ENCODE results near the gene TAC4. TPM values are rescaled to one million over a fixed set of nuclear protein-coding genes. Genes with fewer than 3 reads are reported as not detected.

The TAC4 gene
- total and polyA plus RNA-seq, 2 donors (not counting 1 experiment from before 2014, with no cell fraction given): not detected

- Histone ChIP-seq H3K27ac (ENCODE audit: insufficient read depth, low read length) (no peak overlapping the region), H3K27me3 (ENCODE audit: control insufficient read depth, insufficient read depth, low read length) (no peaks in the 10 kb centered on the region), H3K4me1 (ENCODE audit: control insufficient read depth, extremely low read depth, insufficient read depth, low read length) (no peaks in the 10 kb centered on the region), H3K9ac (ENCODE audit: insufficient read depth, low read length) (no peak overlapping the region), H3K4me3 (replicated peaks in 1 of 4; ENCODE audit: control extremely low read depth in 1 of 4, insufficient read depth in 1 of 4, low read depth in 3 of 4, low read length in 4 of 4) (no peak overlapping the region), H3K4me2 (ENCODE audit: extremely low read depth, insufficient read depth, low read length) (no peak overlapping the region), H4K20me1 (ENCODE audit: control insufficient read depth, extremely low read depth, insufficient read depth, low read length) (no peaks in the 10 kb centered on the region), H2AFZ (ENCODE audit: low read length) (no peak overlapping the region), H3K79me2 (ENCODE audit: control insufficient read depth, insufficient read depth, low read length) (peaks cover 33% of the 10 kb centered on the region), H3K36me3 (ENCODE audit: control insufficient read depth, insufficient read depth, low read length) (peaks cover 7% of the 10 kb centered on the region), H3K9me3 (ENCODE audit: control insufficient read depth, insufficient read depth, low read depth, low read length) (no peaks in the 10 kb centered on the region)
- no peak for TF ChIP-seq EZH2 (IDR thresholded peaks at IDR 0.05; ENCODE audit: low read length, missing control alignments)
- no peak for TF ChIP-seq CTCF (conservative IDR thresholded peaks at IDR 0.05 in 1 of 2, IDR thresholded peaks at IDR 0.05 in 1 of 2; ENCODE audit: low read depth in 1 of 2, low read length in 2 of 2)
- DNase-seq (ENCODE audit: low read depth in 2 of 2): no peak
Observed at GRCh38 chr17:49798738-49799137, 49.1 kb downstream of the TAC4 start.

GRCh38 chr17:49798182-49798581, 49.7 kb downstream of the TAC4 start:
- Histone ChIP-seq H3K27me3 (ENCODE audit: control insufficient read depth, insufficient read depth, low read length) (no peaks in the 10 kb centered on the region), H3K9ac (ENCODE audit: insufficient read depth, low read length) (no peak overlapping the region), H4K20me1 (ENCODE audit: control insufficient read depth, extremely low read depth, insufficient read depth, low read length) (no peaks in the 10 kb centered on the region), H3K79me2 (ENCODE audit: control insufficient read depth, insufficient read depth, low read length) (peaks cover 37% of the 10 kb centered on the region), H3K9me3 (ENCODE audit: control insufficient read depth, insufficient read depth, low read depth, low read length) (no peaks in the 10 kb centered on the region), H3K4me3 (replicated peaks in 1 of 4; ENCODE audit: control extremely low read depth in 1 of 4, insufficient read depth in 1 of 4, low read depth in 3 of 4, low read length in 4 of 4) (no peak overlapping the region), H3K36me3 (ENCODE audit: control insufficient read depth, insufficient read depth, low read length) (peaks cover 7% of the 10 kb centered on the region), H2AFZ (ENCODE audit: low read length) (no peak overlapping the region), H3K27ac (ENCODE audit: insufficient read depth, low read length) (no peak overlapping the region), H3K4me1 (ENCODE audit: control insufficient read depth, extremely low read depth, insufficient read depth, low read length) (no peaks in the 10 kb centered on the region), H3K4me2 (ENCODE audit: extremely low read depth, insufficient read depth, low read length) (no peak overlapping the region)
- peak in 1 of 2 donors; percentile 21 for DNase-seq (ENCODE audit: low read depth in 2 of 2)
- TF ChIP-seq EZH2 (IDR thresholded peaks at IDR 0.05; ENCODE audit: low read length, missing control alignments) (no peak), CTCF (conservative IDR thresholded peaks at IDR 0.05 in 1 of 2, IDR thresholded peaks at IDR 0.05 in 1 of 2; ENCODE audit: low read depth in 1 of 2, low read length in 2 of 2) (no peak)

- Histone ChIP-seq H4K20me1 (ENCODE audit: control insufficient read depth, extremely low read depth, insufficient read depth, low read length) (no peaks in the 10 kb centered on the region), H3K9me3 (ENCODE audit: control insufficient read depth, insufficient read depth, low read depth, low read length) (no peaks in the 10 kb centered on the region)
Observed at GRCh38 chr17:49795372-49795771, 52.5 kb downstream of the TAC4 start.

More at GRCh38 chr17:49795372-49795771, 52.5 kb downstream of the TAC4 start:
- DNase-seq (ENCODE audit: low read depth in 2 of 2): no peak
- no peak overlapping the region for H2AFZ ChIP-seq (ENCODE audit: low read length)
- no peak overlapping the region for H3K4me2 ChIP-seq (ENCODE audit: extremely low read depth, insufficient read depth, low read length)
- no peak overlapping the region for H3K9ac ChIP-seq (ENCODE audit: insufficient read depth, low read length)
- TF ChIP-seq EZH2 (IDR thresholded peaks at IDR 0.05; ENCODE audit: low read length, missing control alignments) (no peak), CTCF (conservative IDR thresholded peaks at IDR 0.05 in 1 of 2, IDR thresholded peaks at IDR 0.05 in 1 of 2; ENCODE audit: low read depth in 1 of 2, low read length in 2 of 2) (no peak)
- no peak overlapping the region for H3K4me3 ChIP-seq (replicated peaks in 1 of 4; ENCODE audit: control extremely low read depth in 1 of 4, insufficient read depth in 1 of 4, low read depth in 3 of 4, low read length in 4 of 4)
- H3K36me3 ChIP-seq (ENCODE audit: control insufficient read depth, insufficient read depth, low read length): peaks cover 9% of the 10 kb centered on the region
- H3K79me2 ChIP-seq (ENCODE audit: control insufficient read depth, insufficient read depth, low read length): peaks cover 51% of the 10 kb centered on the region
- H3K27me3 ChIP-seq (ENCODE audit: control insufficient read depth, insufficient read depth, low read length): no peaks in the 10 kb centered on the region
- no peak overlapping the region for H3K27ac ChIP-seq (ENCODE audit: insufficient read depth, low read length)
- H3K4me1 ChIP-seq (ENCODE audit: control insufficient read depth, extremely low read depth, insufficient read depth, low read length): no peaks in the 10 kb centered on the region
